ENCODE data around the gene CYB5RL. TPM values are rescaled to one million over a fixed set of nuclear protein-coding genes. Genes with fewer than 3 reads are reported as not detected.

Gene CYB5RL
- total RNA-seq, 4 donors from 2014 or later, result 4.8 to 6.7 (median 5.5) TPM

GRCh38 chr1:54159733-54160316 is 40.0 kb downstream of the CYB5RL start:
- Histone ChIP-seq H3K4me1 (peaks cover 0 to 9% (median 0%) of the 10 kb centered on the region in 4 donors), H3K36me3 (no peaks in the 10 kb centered on the region), H3K9me3 (no peaks in the 10 kb centered on the region), H3K27me3 (no peaks in the 10 kb centered on the region), H3K4me3 (no peak overlapping the region), H3K27ac (no peak overlapping the region)
- DNase-seq (ENCODE audit: low spot score in 2 of 2), result no peak
- 66 to 73% methylated on average over 4 of the region's 4 CpGs for WGBS, 2 donors
- TF ChIP-seq, protein P1, sequence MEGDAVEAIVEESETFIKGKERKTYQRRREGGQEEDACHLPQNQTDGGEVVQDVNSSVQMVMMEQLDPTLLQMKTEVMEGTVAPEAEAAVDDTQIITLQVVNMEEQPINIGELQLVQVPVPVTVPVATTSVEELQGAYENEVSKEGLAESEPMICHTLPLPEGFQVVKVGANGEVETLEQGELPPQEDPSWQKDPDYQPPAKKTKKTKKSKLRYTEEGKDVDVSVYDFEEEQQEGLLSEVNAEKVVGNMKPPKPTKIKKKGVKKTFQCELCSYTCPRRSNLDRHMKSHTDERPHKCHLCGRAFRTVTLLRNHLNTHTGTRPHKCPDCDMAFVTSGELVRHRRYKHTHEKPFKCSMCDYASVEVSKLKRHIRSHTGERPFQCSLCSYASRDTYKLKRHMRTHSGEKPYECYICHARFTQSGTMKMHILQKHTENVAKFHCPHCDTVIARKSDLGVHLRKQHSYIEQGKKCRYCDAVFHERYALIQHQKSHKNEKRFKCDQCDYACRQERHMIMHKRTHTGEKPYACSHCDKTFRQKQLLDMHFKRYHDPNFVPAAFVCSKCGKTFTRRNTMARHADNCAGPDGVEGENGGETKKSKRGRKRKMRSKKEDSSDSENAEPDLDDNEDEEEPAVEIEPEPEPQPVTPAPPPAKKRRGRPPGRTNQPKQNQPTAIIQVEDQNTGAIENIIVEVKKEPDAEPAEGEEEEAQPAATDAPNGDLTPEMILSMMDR (IDR thresholded peaks at IDR 0.05), result no peak
- TF ChIP-seq POLR2A (IDR thresholded peaks at IDR 0.05), result no peak
- TF ChIP-seq EP300 (IDR thresholded peaks at IDR 0.05), result no peak

GRCh38 chr1:54158071-54158470 is 41.8 kb downstream of the CYB5RL start:
- no peak overlapping the region for H3K4me3 ChIP-seq

DNA sequence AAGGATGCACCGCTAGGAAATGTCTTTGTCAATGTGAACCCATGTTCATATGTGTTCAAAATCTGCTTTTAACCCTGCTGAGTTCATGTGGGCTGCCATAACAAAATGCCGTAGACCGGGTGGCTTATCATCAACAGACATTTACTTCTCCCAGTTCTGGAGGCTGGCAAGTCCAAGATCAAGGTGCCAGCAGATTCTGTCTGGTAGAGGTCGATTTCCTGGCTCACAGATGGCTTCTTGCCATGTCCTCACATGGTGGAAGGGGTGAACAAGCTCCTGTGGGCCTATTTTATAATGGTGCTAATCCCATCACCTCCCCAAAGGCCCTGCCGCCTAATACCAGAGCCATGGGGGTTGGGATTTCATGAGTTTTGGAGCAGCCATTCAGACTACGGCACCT is 42.4 kb downstream of the CYB5RL start:
- H3K36me3 ChIP-seq, result no peaks in the 10 kb centered on the region
- TF ChIP-seq, protein P1 (IDR thresholded peaks at IDR 0.05), result no peak
- TF ChIP-seq EP300 (IDR thresholded peaks at IDR 0.05) (no peak), POLR2A (IDR thresholded peaks at IDR 0.05) (no peak)
- peaks cover 0 to 18% (median 0%) of the 10 kb centered on the region in 4 donors for H3K4me1 ChIP-seq
- WGBS, 2 donors, result 91 to 95% methylated on average over 6 of the region's 6 CpGs
- no peak overlapping the region for H3K4me3 ChIP-seq
- no peaks in the 10 kb centered on the region for H3K27me3 ChIP-seq
- H3K9me3 ChIP-seq, result no peaks in the 10 kb centered on the region
- H3K27ac ChIP-seq, result no peak overlapping the region
- DNase-seq (ENCODE audit: low spot score in 2 of 2), result no peak

More at GRCh38 chr1:54158071-54158470, 41.8 kb downstream of the CYB5RL start:
- no peak for DNase-seq (ENCODE audit: low spot score in 2 of 2)
- Histone ChIP-seq H3K4me1 (peaks cover 0 to 18% (median 0%) of the 10 kb centered on the region in 4 donors), H3K36me3 (no peaks in the 10 kb centered on the region), H3K27me3 (no peaks in the 10 kb centered on the region), H3K27ac (no peak overlapping the region), H3K9me3 (no peaks in the 10 kb centered on the region)
- no peak for TF ChIP-seq EP300 (IDR thresholded peaks at IDR 0.05)
- TF ChIP-seq, protein P1 (IDR thresholded peaks at IDR 0.05), result no peak
- TF ChIP-seq POLR2A (IDR thresholded peaks at IDR 0.05), result no peak
- 70 to 100% methylated on average over 1 to 3 of the region's 3 CpGs for WGBS, 2 donors

- peaks cover 0 to 18% (median 0%) of the 10 kb centered on the region in 4 donors for H3K4me1 ChIP-seq
- H3K27ac ChIP-seq, result no peak overlapping the region
- no peaks in the 10 kb centered on the region for H3K9me3 ChIP-seq
- DNase-seq (ENCODE audit: low spot score in 2 of 2), result no peak
- no peaks in the 10 kb centered on the region for H3K27me3 ChIP-seq
- H3K36me3 ChIP-seq, result no peaks in the 10 kb centered on the region
- TF ChIP-seq POLR2A (IDR thresholded peaks at IDR 0.05) (no peak), EP300 (IDR thresholded peaks at IDR 0.05) (no peak)
- TF ChIP-seq, protein P1 (IDR thresholded peaks at IDR 0.05), result no peak
- no peak overlapping the region for H3K4me3 ChIP-seq
- 88 to 95% methylated on average over 7 of the region's 7 CpGs for WGBS, 2 donors
Measured at GRCh38 chr1:54156986-54157385, 42.8 kb downstream of the CYB5RL start.

GRCh38 chr1:54156201-54156600 is 43.6 kb downstream of the CYB5RL start:
- no peaks in the 10 kb centered on the region for H3K36me3 ChIP-seq
- H3K27ac ChIP-seq, result no peak overlapping the region
- WGBS, 2 donors, result 90 to 97% methylated on average over 3 of the region's 3 CpGs
- H3K27me3 ChIP-seq, result no peaks in the 10 kb centered on the region
- H3K9me3 ChIP-seq, result no peaks in the 10 kb centered on the region
- DNase-seq (ENCODE audit: low spot score in 2 of 2), result no peak
- H3K4me1 ChIP-seq, result peaks cover 0 to 12% (median 0%) of the 10 kb centered on the region in 4 donors
- no peak for TF ChIP-seq POLR2A (IDR thresholded peaks at IDR 0.05)
- TF ChIP-seq, protein P1 (IDR thresholded peaks at IDR 0.05), result no peak
- TF ChIP-seq EP300 (IDR thresholded peaks at IDR 0.05), result no peak
- no peak overlapping the region for H3K4me3 ChIP-seq
